HepG2 (cell line): ENCODE data around the gene NEDD4. TPM values are rescaled to one million over a fixed set of nuclear protein-coding genes. Genes with fewer than 3 reads are reported as not detected.

Experiments used
- ATAC-seq: fragments of 200-7000 bp; cut with Tn5 transposase; 3 replicates; pipeline ENCODE4 v1.9.1; 2020; ENCODE audit warnings: mild to moderate bottlenecking, moderate library complexity
- BruUV-seq: library from RNA; stranded (reverse); fragments of 400-500 nt; replicated peaks from 2 replicates; lab custom pipeline; 2021; lab: Mats Ljungman, UMichigan
- CTCF ChIA-PET: fragments of 300-600 bp; formaldehyde crosslinking; extraction: SDS; loops from one replicate; lab custom pipeline; 2021; ENCODE audit warnings: low total read pairs, inconsistent platforms, low intra/inter-chr PET ratio; lab: Yijun Ruan, JAX
- POLR2A ChIA-PET: fragments of 350-600 bp; sonication (Branson Sonifier 250); formaldehyde crosslinking; loops from one replicate; lab custom pipeline; 2020; ENCODE audit warnings: antibody characterized with exemption, inconsistent platforms; lab: Yijun Ruan, JAX
- DNase-seq: peaks from one replicate; pipeline ENCODE4 v3.0.0-alpha.2; 2015; ENCODE audit warnings: low spot score
- FAIRE-seq: peaks from 3 replicates; lab custom pipeline; 2011; peaks lifted over from hg19 to GRCh38; lab: Jason Lieb, UNC
- H2AFZ ChIP-seq: one replicate; pipeline ENCODE4 v1.6.1; 2011; ENCODE audit warnings: low read length, inconsistent platforms
- H3K27ac ChIP-seq: fragments of 300-600 bp; 3 replicates; pipeline ENCODE4 v1.8.0; 2011; ENCODE audit warnings: mixed run types, mild to moderate bottlenecking, mixed read lengths, low read length, inconsistent platforms; ENCODE audit not compliant: insufficient read depth; ENCODE audit errors: extremely low read length
- H3K27me3 ChIP-seq, 2 experiments: fragments of 200-600 bp in 1 of 2; 2 replicates in 1 of 2; 3 replicates in 1 of 2; pipeline versions ENCODE4 v1.6.0 to v1.8.0; 2011; ENCODE audit warnings: low read length in 2 of 2, mild to moderate bottlenecking in 2 of 2, moderate library complexity in 2 of 2, inconsistent platforms in 1 of 2; ENCODE audit not compliant: insufficient read depth in 2 of 2, control insufficient read depth in 1 of 2
- H3K36me3 ChIP-seq, 2 experiments: fragments of 200-600 bp in 1 of 2; replicated peaks in 1 of 2; 2 replicates in 1 of 2; 3 replicates in 1 of 2; pipeline versions ENCODE4 v1.5.1 to v1.8.0; 2011; ENCODE audit warnings: low read length in 2 of 2, inconsistent platforms in 1 of 2; ENCODE audit not compliant: insufficient read depth in 2 of 2, control insufficient read depth in 1 of 2
- H3K4me1 ChIP-seq: 2 replicates; pipeline ENCODE4 v1.5.1; 2012; ENCODE audit warnings: low read length, inconsistent platforms; ENCODE audit not compliant: insufficient read depth
- H3K4me2 ChIP-seq: 2 replicates; pipeline ENCODE4 v1.6.0; 2011; ENCODE audit warnings: low read depth, low read length, inconsistent platforms
- H3K4me3 ChIP-seq, 3 experiments: fragments of 200-600 bp in 1 of 3; sonication (generic), shearing (Covaris generic) in 1 of 3; replicated peaks in 1 of 3; 2 replicates each; pipeline ENCODE4 v1.5.1; 2011 to 2016; ENCODE audit warnings: low read length in 3 of 3, inconsistent platforms in 2 of 3, low read depth in 2 of 3, mild to moderate bottlenecking in 2 of 3, control low read depth in 1 of 3, mixed read lengths in 1 of 3; ENCODE audit not compliant: insufficient read depth in 1 of 3
- H3K79me2 ChIP-seq: one replicate; pipeline ENCODE4 v1.6.1; 2011; ENCODE audit warnings: low read length, inconsistent platforms; ENCODE audit not compliant: insufficient read depth
- H3K9ac ChIP-seq: 2 replicates; pipeline ENCODE4 v1.6.0; 2011; ENCODE audit warnings: mild to moderate bottlenecking, low read depth, low read length, inconsistent platforms; ENCODE audit not compliant: insufficient read depth
- H3K9me3 ChIP-seq: 2 replicates; pipeline ENCODE4 v1.5.1; 2012; ENCODE audit warnings: mild to moderate bottlenecking, low read length
- H4K20me1 ChIP-seq: 2 replicates; pipeline ENCODE4 v1.6.0; 2011; ENCODE audit warnings: inconsistent platforms, mild to moderate bottlenecking, low read length, moderate library complexity; ENCODE audit not compliant: insufficient read depth
- BRD4 ChIP-seq: sonication (generic); formaldehyde crosslinking; IDR thresholded peaks from 2 replicates; pipeline ENCODE4 v1.4.0; 2020; ENCODE audit warnings: missing genetic modification reagents
- CENPBD1 ChIP-seq: sonication (generic); formaldehyde crosslinking; IDR thresholded peaks from 2 replicates; pipeline ENCODE4 v1.8.0; 2022; ENCODE audit warnings: missing genetic modification reagents, low read depth, mild to moderate bottlenecking, borderline replicate concordance
- ETS1 ChIP-seq: sonication (generic); formaldehyde crosslinking; IDR thresholded peaks from 2 replicates; pipeline ENCODE4 v1.4.0; 2020; ENCODE audit warnings: missing genetic modification reagents
- FOXO1 ChIP-seq: sonication (generic); formaldehyde crosslinking; IDR thresholded peaks from 2 replicates; pipeline ENCODE4 v1.4.0; 2020; ENCODE audit warnings: missing genetic modification reagents
- HDAC2 ChIP-seq: sonication (generic); formaldehyde crosslinking; IDR thresholded peaks from 2 replicates; pipeline ENCODE4 v1.4.0; 2020; ENCODE audit warnings: missing genetic modification reagents
- HMGXB4 ChIP-seq, 2 experiments: sonication (generic) in 1 of 2; formaldehyde crosslinking in 1 of 2; IDR thresholded peaks; 2 replicates each; pipeline versions ENCODE4 v1.4.0 to v1.6.1; 2018 to 2020; ENCODE audit warnings: missing genetic modification reagents in 2 of 2, borderline replicate concordance in 1 of 2, low read depth in 1 of 2, mild to moderate bottlenecking in 1 of 2, missing biosample characterization in 1 of 2
- HNF4A ChIP-seq: sonication (generic); formaldehyde crosslinking; IDR thresholded peaks from 2 replicates; pipeline ENCODE4 v1.4.0; 2020; ENCODE audit warnings: missing genetic modification reagents
- IKZF1 ChIP-seq: fragments of 450-650 bp; IDR thresholded peaks from 2 replicates; pipeline ENCODE4 v1.7.1; 2016
- KDM3A ChIP-seq: IDR thresholded peaks from 2 replicates; pipeline ENCODE4 v1.6.1; 2018; ENCODE audit warnings: low read depth, missing compliant biosample characterization
- POLR2A ChIP-seq, 2 experiments: IDR thresholded peaks; 2 replicates each; pipeline ENCODE4 v1.6.1; 2011; ENCODE audit warnings: low read depth in 2 of 2, low read length in 2 of 2, mild to moderate bottlenecking in 1 of 2, moderate library complexity in 1 of 2; ENCODE audit not compliant: insufficient read depth in 1 of 2
- SNAI1 ChIP-seq: sonication (generic); formaldehyde crosslinking; IDR thresholded peaks from 2 replicates; pipeline ENCODE4 v1.5.0; 2020; ENCODE audit warnings: mild to moderate bottlenecking, missing genetic modification reagents, borderline replicate concordance
- SNRNP70 ChIP-seq: fragments of 200-400 bp; formaldehyde crosslinking; IDR thresholded peaks from 2 replicates; pipeline ENCODE4 v1.6.1; 2017; ENCODE audit warnings: mild to moderate bottlenecking, low read depth, low read length, moderate library complexity
- SSRP1 ChIP-seq: IDR thresholded peaks from 2 replicates; pipeline ENCODE4 v1.6.1; 2016; ENCODE audit warnings: control low read depth
- ZFAT ChIP-seq: sonication (generic); formaldehyde crosslinking; conservative IDR thresholded peaks from 2 replicates; pipeline ENCODE4 v1.8.1; 2023; ENCODE audit warnings: missing genetic modification reagents, inconsistent platforms
- ZNF232 ChIP-seq: sonication (generic); formaldehyde crosslinking; IDR thresholded peaks from 2 replicates; pipeline ENCODE4 v1.4.0; 2020; ENCODE audit warnings: missing genetic modification reagents, borderline replicate concordance
- ZNF451 ChIP-seq: sonication (generic); formaldehyde crosslinking; IDR thresholded peaks from 2 replicates; pipeline ENCODE4 v1.5.0; 2020; ENCODE audit warnings: mild to moderate bottlenecking, missing genetic modification reagents
- WGBS: methylation state at CpG from one replicate; pipeline ENCODE4 v1.1.6; 2017; ENCODE audit warnings: low lambda C conversion rate; 5-methylcytosine and 5-hydroxymethylcytosine counted together
- in situ Hi-C: cut with HindIII; loops from 2 replicates; pipeline ENCODE4 v1.10.0; 2017; ENCODE audit warnings: low pct_unique_long_range_greater_than_20kb; ENCODE audit not compliant: extremely low pct_ligation_motif_present
- intact Hi-C: fragments of 100-400 bp; cut with micrococcal nuclease; formaldehyde crosslinking; loops from one replicate; pipeline ENCODE4 v1.10.0; 2022; ENCODE audit not compliant: unreplicated experiment
- polyA plus RNA-seq, 8 experiments: library from polyadenylated mRNA; depleted of rRNA in 3 of 8; stranded (reverse) in 7 of 8; unstranded in 1 of 8; fragments of >200 nt; fragmentation: Illumina TruSeq in 4 of 8; extraction: Trizol in 4 of 8; gene quantifications; 2 replicates each; pipeline versions ENCODE4 v1.2.1 to v1.2.3, GENCODE V29; 2011 to 2016; ENCODE audit warnings: low read depth in 4 of 8, missing spikeins in 1 of 8, mixed read lengths in 1 of 8; ENCODE audit not compliant: insufficient read depth in 1 of 8
- total RNA-seq, 5 experiments: library from RNA; depleted of rRNA; stranded (reverse); fragments of >200 nt; fragmentation: Illumina TruSeq; extraction: Trizol; gene quantifications; 2 replicates each; pipeline ENCODE4 v1.2.3, GENCODE V29; 2016; ENCODE audit warnings: low read depth in 1 of 5

The NEDD4 gene
- total and polyA plus RNA-seq, 2 of the 13 experiments (the other 11 are each of a cell fraction or from before 2014, with no cell fraction given): 10.4 to 13.0 TPM

- TF ChIP-seq IKZF1 (no peak), HDAC2 (CRISPR knock-in tag) (peak; percentile 60), BRD4 (CRISPR knock-in tag) (no peak), HNF4A (CRISPR knock-in tag) (peak; percentile 75), SNRNP70 (no peak), SNAI1 (no peak), ZFAT (CRISPR knock-in tag) (no peak)
- TF ChIP-seq, all 625 proteins: peak for 145
Observed at GRCh38 chr15:56040081-56041035, 46.9 kb upstream of the NEDD4 start (continued).

- POLR2A ChIA-PET: no interaction called here
- H3K79me2 ChIP-seq: no peaks in the 10 kb centered on the region
- no peak for DNase-seq
- H3K27me3 ChIP-seq: no peaks in the 10 kb centered on the region
- in situ Hi-C loops: no loop called here
- H3K4me2 ChIP-seq: no peak overlapping the region
- H3K4me3 ChIP-seq: no peak overlapping the region
- CTCF ChIA-PET: no interaction called here
- peaks cover 37% of the 10 kb centered on the region for H3K4me1 ChIP-seq
- no peak overlapping the region for H2AFZ ChIP-seq
- no peak overlapping the region for H3K9ac ChIP-seq
- ATAC-seq: no peak
- H3K36me3 ChIP-seq: no peaks in the 10 kb centered on the region
- WGBS: 93% methylated on average over 4 of the region's 4 CpGs
- no peak overlapping the region for H3K27ac ChIP-seq
- no peaks in the 10 kb centered on the region for H3K9me3 ChIP-seq
- no peaks in the 10 kb centered on the region for H4K20me1 ChIP-seq
- FAIRE-seq: no peak
- intact Hi-C loops: no loop called here
- BruUV-seq: no TSS peak
- TF ChIP-seq ETS1 (CRISPR knock-in tag) (no peak), ZNF451 (CRISPR knock-in tag) (no peak), KDM3A (CRISPR knock-in tag) (no peak), HMGXB4 (CRISPR knock-in tag; IDR thresholded peaks at IDR 0.05; ENCODE audit: borderline replicate concordance in 1 of 2, low read depth in 1 of 2) (no peak), POLR2A (IDR thresholded peaks at IDR 0.05; ENCODE audit: insufficient read depth in 1 of 2, low read depth in 2 of 2, low read length in 2 of 2) (no peak), SSRP1 (CRISPR knock-in tag) (no peak), ZNF232 (no peak), CENPBD1 (CRISPR knock-in tag) (no peak), FOXO1 (no peak)
Observed at GRCh38 chr15:56038707-56039106, 45.3 kb upstream of the NEDD4 start.
